ENCODE measurements around the gene GLRX3.

DNA sequence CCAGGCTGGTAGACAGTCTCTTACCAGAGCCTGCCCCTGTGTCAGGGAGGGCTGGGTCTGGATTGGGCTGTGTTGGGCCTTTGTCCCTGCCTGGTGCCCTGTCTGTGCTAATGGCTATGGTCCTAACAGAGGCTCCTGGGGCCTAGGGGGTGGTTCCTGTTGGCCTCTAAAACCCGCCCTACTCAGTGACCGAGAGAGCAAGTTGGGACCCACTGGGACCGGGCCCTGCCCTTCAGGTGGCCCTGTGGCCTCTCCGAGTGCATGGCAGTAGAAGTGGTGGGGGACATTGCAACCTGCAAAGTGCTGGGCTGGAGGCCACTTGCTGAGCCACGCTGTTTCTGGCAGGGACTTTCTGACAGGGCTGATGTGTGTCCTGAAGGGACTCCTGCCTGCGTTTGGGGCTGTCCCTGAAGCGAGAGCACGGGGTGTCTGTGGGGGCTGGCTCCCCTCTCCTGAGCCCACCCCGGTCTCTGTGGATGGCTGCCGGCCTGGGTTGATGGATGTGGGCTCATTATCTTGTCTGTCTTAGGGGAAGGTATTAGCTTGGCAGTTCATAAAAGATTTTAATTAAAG lies 56.2 kb downstream of the GLRX3 start:
- TF ChIP-seq TEAD4 (IDR thresholded peaks at IDR 0.05) (no peak), EP300 (IDR thresholded peaks at IDR 0.05; ENCODE audit: borderline replicate concordance) (no peak), YY1 (IDR thresholded peaks at IDR 0.05; ENCODE audit: low read depth) (no peak)
- TF ChIP-seq, protein P1, sequence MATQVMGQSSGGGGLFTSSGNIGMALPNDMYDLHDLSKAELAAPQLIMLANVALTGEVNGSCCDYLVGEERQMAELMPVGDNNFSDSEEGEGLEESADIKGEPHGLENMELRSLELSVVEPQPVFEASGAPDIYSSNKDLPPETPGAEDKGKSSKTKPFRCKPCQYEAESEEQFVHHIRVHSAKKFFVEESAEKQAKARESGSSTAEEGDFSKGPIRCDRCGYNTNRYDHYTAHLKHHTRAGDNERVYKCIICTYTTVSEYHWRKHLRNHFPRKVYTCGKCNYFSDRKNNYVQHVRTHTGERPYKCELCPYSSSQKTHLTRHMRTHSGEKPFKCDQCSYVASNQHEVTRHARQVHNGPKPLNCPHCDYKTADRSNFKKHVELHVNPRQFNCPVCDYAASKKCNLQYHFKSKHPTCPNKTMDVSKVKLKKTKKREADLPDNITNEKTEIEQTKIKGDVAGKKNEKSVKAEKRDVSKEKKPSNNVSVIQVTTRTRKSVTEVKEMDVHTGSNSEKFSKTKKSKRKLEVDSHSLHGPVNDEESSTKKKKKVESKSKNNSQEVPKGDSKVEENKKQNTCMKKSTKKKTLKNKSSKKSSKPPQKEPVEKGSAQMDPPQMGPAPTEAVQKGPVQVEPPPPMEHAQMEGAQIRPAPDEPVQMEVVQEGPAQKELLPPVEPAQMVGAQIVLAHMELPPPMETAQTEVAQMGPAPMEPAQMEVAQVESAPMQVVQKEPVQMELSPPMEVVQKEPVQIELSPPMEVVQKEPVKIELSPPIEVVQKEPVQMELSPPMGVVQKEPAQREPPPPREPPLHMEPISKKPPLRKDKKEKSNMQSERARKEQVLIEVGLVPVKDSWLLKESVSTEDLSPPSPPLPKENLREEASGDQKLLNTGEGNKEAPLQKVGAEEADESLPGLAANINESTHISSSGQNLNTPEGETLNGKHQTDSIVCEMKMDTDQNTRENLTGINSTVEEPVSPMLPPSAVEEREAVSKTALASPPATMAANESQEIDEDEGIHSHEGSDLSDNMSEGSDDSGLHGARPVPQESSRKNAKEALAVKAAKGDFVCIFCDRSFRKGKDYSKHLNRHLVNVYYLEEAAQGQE (IDR thresholded peaks at IDR 0.05; ENCODE audit: low read depth), result no peak

Measured in Ishikawa (cell line).